Adrenal gland (tissue), 12 donors: ENCODE data around the gene SPIRE1. TPM values are rescaled to one million over a fixed set of nuclear protein-coding genes. Genes with fewer than 3 reads are reported as not detected.
"Not testable (repeated sequence)": the region's sequence is repeated elsewhere in the genome, so short reads cannot be mapped to it uniquely, and the experiment has no call there.

Source experiments
- DNase-seq, 7 donors: peaks; one replicate each; pipeline ENCODE4 v3.0.0-alpha.2; 2019 to 2020
- H3K27ac ChIP-seq, 5 donors: fragments of 200-600 bp; sonication (generic) in 4 of 5; 1 replicate in 3 of 5; 2 replicates in 2 of 5; pipeline versions ENCODE4 v1.5.1 to v1.8.0; 2016 to 2020; ENCODE audit warnings: mild to moderate bottlenecking in 1 of 5
- H3K27me3 ChIP-seq: fragments of 200-600 bp; 2 replicates; pipeline ENCODE4 v1.8.0; 2021
- H3K36me3 ChIP-seq, 2 donors: fragments of 200-600 bp; replicated peaks in 1 of 2; 1 replicate in 1 of 2; 2 replicates in 1 of 2; pipeline versions ENCODE4 v1.5.1 to v1.8.0; 2018 to 2022
- H3K4me1 ChIP-seq, 2 donors: fragments of 200-600 bp; replicated peaks in 1 of 2; 1 replicate in 1 of 2; 2 replicates in 1 of 2; pipeline versions ENCODE4 v1.5.1 to v1.8.0; 2018 to 2021
- H3K4me3 ChIP-seq, 4 donors: fragments of 200-600 bp; sonication (generic) in 3 of 4; one replicate each; pipeline ENCODE4 v1.5.1; 2016 to 2018
- H3K9me3 ChIP-seq, 3 donors: fragments of 200-600 bp; sonication (generic) in 1 of 3; replicated peaks in 1 of 3; 1 replicate in 2 of 3; 2 replicates in 1 of 3; pipeline versions ENCODE4 v1.5.1 to v1.8.0; 2016 to 2021
- POLR2A ChIP-seq, 2 donors: fragments of 450-650 bp; IDR thresholded peaks; one replicate each; pipeline ENCODE4 v1.6.1; 2017; ENCODE audit warnings: antibody characterized with exemption in 2 of 2, mild to moderate bottlenecking in 2 of 2, moderate library complexity in 1 of 2
- WGBS, 4 donors: extraction: QIAGEN DNeasy Blood & Tissue Kit in 2 of 4; methylation state at CpG; one replicate each; pipeline versions ENCODE4 v1.1.5 to v1.1.7; 2013 to 2017; 5-methylcytosine and 5-hydroxymethylcytosine counted together
- intact Hi-C, 2 donors: fragments of 100-400 bp; cut with DNase I; formaldehyde crosslinking; loops; one replicate each; pipeline versions ENCODE4 v1.14.1 to v1.15.0; 2022 to 2023
- polyA plus RNA-seq, 3 donors: library from polyadenylated mRNA; stranded (reverse); fragments of 200-250 nt in 2 of 3; fragments of 350-450 nt in 1 of 3; fragmentation: Illumina TruSeq in 1 of 3; extraction: RNeasy Lipid Tissue Mini Kit (QIAGEN cat#74804) in 1 of 3; gene quantifications; one replicate each; pipeline ENCODE4 v1.2.3, GENCODE V29; 2013 to 2014
- total RNA-seq, 9 donors: library from RNA; depleted of rRNA in 4 of 9; stranded (reverse); fragments of >200 nt in 4 of 9; fragments of 120-200 nt in 1 of 9; fragmentation: NEBNext Ultra II Directional in 1 of 9; extraction: Animal tissue kit (Norgen Biotek cat#: 25700) in 1 of 9; gene quantifications; one replicate each; pipeline versions ENCODE4 v1.1.0 to v1.2.4, GENCODE V29; 2013 to 2023
- TF ChIP-seq, protein P1 (sequence below), 6 experiments: fragments of 450-650 bp in 4 of 6; fragments of 200-600 bp in 2 of 6; sonication (generic) in 1 of 6; IDR thresholded peaks; 1 replicate in 5 of 6; 2 replicates in 1 of 6; pipeline versions ENCODE4 v1.5.1 to v1.8.0; 2016 to 2021; ENCODE audit warnings: antibody characterized with exemption in 6 of 6, mild to moderate bottlenecking in 2 of 6, moderate library complexity in 1 of 6
- donor health status: healthy with polysubstance abuse.
- donor health status: Bipolar disorder and iron deficiency.
- donor health status: DM: yes; HTN: yes; CAD: no.
- donor health status: DM: no; HTN: no; CAD: no.
- donor health status: DM: no; HTN: no; CAD: no.
- donor health status: DM: yes; HTN: yes; CAD: no.

SPIRE1 gene
- total and polyA plus RNA-seq, 12 donors: 11.7 to 74.0 (median 45.6) TPM

DNA sequence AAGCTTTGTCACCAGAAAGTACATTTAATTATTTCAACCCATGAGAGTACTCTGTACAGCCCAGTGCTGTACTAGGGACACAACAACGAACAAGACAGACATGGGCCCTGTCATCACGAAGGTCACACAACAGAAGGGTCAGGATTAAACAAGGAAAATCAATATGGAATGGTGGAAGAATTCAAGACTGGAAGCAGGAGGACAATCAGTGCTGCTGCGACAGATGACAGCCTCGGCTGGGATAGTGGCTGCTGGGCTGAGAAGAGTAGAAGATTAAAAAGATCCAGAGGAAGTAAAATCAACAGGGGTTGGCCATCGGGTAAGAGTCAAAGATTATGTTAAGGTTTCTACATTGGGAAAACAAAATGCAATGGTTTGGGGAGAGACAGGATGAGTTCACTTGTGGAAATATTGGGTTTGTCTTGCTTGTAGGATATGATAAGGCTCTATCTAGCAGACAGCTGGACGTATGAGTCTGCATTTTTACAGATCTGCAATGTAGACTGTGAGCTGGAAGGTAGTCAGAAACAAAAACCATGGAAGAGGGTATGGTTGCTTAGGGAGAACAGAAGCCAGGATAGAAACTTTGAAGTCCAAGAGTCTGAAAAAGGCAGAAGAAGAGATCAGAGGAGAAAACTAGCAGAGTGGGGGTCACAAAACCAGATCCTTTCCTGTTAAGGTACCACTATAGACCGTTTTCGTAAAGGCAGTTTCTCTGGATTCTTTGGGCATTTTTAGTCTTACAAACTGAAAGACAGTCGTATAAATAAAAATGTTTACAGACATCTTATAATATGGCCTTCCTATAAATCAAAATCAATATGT, 166.1 kb downstream of the SPIRE1 start:
- no peaks in the 10 kb centered on the region for H3K27me3 ChIP-seq
- no peak for DNase-seq
- peak overlapping the region in 1 of 5 donors; percentile 12 for H3K27ac ChIP-seq
- H3K9me3 ChIP-seq: no peaks in the 10 kb centered on the region
- 87 to 95% (median 92%) methylated on average over 9 of the region's 9 CpGs for WGBS, 4 donors
- TF ChIP-seq, protein P1, sequence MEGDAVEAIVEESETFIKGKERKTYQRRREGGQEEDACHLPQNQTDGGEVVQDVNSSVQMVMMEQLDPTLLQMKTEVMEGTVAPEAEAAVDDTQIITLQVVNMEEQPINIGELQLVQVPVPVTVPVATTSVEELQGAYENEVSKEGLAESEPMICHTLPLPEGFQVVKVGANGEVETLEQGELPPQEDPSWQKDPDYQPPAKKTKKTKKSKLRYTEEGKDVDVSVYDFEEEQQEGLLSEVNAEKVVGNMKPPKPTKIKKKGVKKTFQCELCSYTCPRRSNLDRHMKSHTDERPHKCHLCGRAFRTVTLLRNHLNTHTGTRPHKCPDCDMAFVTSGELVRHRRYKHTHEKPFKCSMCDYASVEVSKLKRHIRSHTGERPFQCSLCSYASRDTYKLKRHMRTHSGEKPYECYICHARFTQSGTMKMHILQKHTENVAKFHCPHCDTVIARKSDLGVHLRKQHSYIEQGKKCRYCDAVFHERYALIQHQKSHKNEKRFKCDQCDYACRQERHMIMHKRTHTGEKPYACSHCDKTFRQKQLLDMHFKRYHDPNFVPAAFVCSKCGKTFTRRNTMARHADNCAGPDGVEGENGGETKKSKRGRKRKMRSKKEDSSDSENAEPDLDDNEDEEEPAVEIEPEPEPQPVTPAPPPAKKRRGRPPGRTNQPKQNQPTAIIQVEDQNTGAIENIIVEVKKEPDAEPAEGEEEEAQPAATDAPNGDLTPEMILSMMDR (IDR thresholded peaks at IDR 0.05): no peak
- no peak for TF ChIP-seq POLR2A (IDR thresholded peaks at IDR 0.05)
- intact Hi-C loops: no loop called here
- peaks cover 0 to 4% of the 10 kb centered on the region in 2 donors for H3K4me1 ChIP-seq
- no peak overlapping the region for H3K4me3 ChIP-seq
- H3K36me3 ChIP-seq: peaks cover 0 to 5% of the 10 kb centered on the region in 2 donors

GRCh38 chr18:12485479-12486105, 172.3 kb downstream of the SPIRE1 start:
- Histone ChIP-seq H3K9me3 (no peaks in the 10 kb centered on the region), H3K4me3 (no peak overlapping the region), H3K27ac (no peak overlapping the region), H3K36me3 (no peaks in the 10 kb centered on the region), H3K4me1 (no peaks in the 10 kb centered on the region), H3K27me3 (no peaks in the 10 kb centered on the region)
- intact Hi-C loops: no loop called here
- no peak for DNase-seq
- TF ChIP-seq POLR2A (IDR thresholded peaks at IDR 0.05): no peak
- TF ChIP-seq, protein P1 (IDR thresholded peaks at IDR 0.05): no peak
- WGBS, 4 donors: 92 to 95% (median 94%) methylated on average over 5 of the region's 5 CpGs

- intact Hi-C loops: not testable (repeated sequence)
- 91 to 97% (median 93%) methylated on average over 10 of the region's 10 CpGs for WGBS, 4 donors
These were observed 176.0 kb downstream of the SPIRE1 start for GRCh38 chr18:12481915-12482314.

GRCh38 chr18:12479982-12480381, 177.9 kb downstream of the SPIRE1 start:
- Histone ChIP-seq H3K27ac (no peak overlapping the region), H3K27me3 (no peaks in the 10 kb centered on the region), H3K4me1 (no peaks in the 10 kb centered on the region), H3K4me3 (no peak overlapping the region), H3K9me3 (no peaks in the 10 kb centered on the region), H3K36me3 (peaks cover 0 to 14% of the 10 kb centered on the region in 2 donors)
- DNase-seq: no peak
- TF ChIP-seq POLR2A (IDR thresholded peaks at IDR 0.05): no peak
- TF ChIP-seq, protein P1 (IDR thresholded peaks at IDR 0.05): no peak
- intact Hi-C loops: no loop called here

More at GRCh38 chr18:12481915-12482314, 176.0 kb downstream of the SPIRE1 start:
- peaks cover 0 to 14% of the 10 kb centered on the region in 2 donors for H3K36me3 ChIP-seq
- H3K9me3 ChIP-seq, H3K4me1 ChIP-seq, H3K4me3 ChIP-seq, H3K27me3 ChIP-seq, DNase-seq, H3K27ac ChIP-seq: not testable (repeated sequence)
